Measurements from ENCODE around the gene SORCS2.
"Not testable (repeated sequence)": the region's sequence is repeated elsewhere in the genome, so short reads cannot be mapped to it uniquely, and the experiment has no call there.

Gene SORCS2

DNA sequence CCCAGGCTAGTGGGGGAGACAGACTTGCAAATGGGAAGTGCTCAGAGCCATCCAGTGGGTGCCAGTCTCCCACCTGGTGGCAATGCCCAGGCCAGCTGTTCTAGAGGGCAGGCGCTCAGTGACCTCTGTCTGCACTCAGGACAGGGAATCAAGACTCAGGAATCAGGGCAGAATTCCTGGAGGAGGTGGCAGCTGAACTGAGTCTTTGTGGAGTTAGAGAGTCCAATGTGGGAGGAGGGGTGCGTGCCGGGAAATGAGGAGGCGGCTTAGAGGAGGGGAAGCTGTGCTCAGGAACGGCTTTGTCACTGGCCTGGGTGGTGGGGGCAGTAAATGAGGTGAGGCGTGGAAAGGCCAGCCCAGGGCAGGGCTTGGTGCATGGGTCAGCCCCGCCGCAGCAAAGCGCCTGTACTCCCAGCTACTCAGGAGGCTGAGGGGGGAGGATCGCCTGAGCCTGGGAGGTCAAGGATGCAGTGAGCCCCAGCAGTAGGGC, 31.3 kb upstream of the SORCS2 start:
- peak; percentile 16 for DNase-seq

GRCh38 chr4:7161721-7162214, 30.6 kb upstream of the SORCS2 start:
- peak; percentile 78 for DNase-seq

DNA sequence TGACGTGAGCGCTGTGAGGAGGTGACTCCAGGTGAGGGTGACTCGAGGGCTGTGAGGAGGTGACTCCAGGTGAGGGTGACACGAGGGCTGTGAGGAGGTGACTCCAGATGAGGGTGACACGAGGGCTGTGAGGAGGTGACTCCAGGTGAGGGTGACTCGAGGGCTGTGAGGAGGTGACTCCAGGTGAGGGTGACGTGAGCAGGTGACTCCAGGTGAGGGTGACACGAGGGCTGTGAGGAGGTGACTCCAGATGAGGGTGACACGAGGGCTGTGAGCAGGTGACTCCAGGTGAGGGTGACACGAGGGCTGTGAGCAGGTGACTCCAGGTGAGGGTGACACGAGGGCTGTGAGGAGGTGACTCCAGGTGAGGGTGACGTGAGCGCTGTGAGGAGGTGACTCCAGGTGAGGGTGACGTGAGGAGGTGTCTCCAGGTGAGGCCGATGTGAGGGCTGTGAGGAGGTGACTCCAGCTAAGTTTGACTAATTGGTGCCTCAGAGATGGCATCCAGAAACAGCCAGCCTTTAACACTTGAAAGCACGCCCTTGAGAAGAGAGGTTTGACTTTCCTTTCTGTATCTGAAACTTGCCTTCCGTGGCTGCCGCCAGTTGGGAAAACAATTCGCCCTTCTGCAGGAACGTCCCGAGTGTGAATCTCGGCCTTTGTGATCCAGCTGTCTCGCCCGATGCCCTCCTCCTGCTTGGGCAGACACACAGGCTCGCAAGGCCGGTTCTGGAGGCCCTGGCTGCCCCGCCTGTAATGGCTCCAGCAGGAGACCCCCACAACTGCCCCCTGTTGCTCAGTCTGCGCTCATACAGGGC, 27.1 kb upstream of the SORCS2 start:
- DNase-seq = not testable (repeated sequence)

DNA sequence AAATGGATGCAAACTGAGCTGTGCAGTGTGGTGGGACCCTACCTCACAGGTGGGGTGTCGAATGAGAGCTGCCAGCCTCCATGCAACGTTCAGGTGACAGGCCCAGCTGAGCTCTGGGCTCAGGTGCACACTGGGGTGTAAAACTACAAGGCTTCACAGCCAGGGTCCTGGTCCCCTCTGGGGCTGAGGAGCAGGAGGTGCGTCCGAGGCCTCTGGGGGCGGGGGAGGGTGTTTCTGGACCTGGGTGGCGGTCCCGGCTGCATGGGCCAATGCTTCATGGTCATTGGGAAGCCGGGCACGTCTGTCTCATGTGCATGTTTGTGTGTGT, 26.5 kb upstream of the SORCS2 start:
- peak; percentile 3 for DNase-seq

- no peak for DNase-seq
Measured at GRCh38 chr4:7166237-7166636, 26.1 kb upstream of the SORCS2 start.

DNA sequence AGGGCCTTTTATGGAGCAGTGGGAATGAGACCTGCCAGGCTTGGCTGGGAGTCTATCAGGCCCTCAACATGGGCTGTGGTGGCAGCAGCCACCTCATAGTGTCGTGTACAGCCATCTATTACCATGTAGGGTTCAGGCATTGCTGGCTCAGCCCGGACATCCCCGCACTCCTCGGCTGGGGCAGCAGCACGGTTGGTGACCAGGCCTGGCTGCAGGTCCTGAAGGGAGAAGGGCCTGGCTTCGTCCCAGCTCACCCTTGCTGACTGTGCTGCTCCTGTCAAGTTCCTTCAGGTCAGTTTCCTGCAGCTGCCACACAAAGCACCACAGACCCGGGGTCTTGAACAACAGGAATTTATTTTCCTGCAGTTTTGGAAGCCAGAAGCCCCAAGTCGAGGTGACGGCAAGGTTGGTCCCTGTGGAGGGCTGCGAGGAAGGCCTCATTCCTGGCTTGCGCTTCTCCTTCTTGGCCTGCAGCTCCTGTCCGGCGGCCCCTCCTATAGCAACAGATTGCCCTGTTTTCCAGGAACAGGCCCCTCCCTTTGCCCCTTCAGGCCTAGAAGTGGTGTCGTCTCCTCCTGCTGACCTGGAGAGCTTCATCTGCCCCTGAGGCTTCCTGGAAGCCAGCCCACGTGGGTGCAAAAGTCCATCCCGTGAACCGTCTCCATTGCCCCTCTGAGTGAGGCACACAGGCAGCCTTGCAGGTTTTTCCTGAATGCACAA, 25.2 kb upstream of the SORCS2 start:
- DNase-seq = peak; percentile 29

- peak; percentile 16 for DNase-seq
Measured at GRCh38 chr4:7167706-7168105, 24.6 kb upstream of the SORCS2 start.

GRCh38 chr4:7168106-7168505, 24.2 kb upstream of the SORCS2 start:
- peak; percentile 8 for DNase-seq

- peak; percentile 4 for DNase-seq
Measured at GRCh38 chr4:7169134-7169533, 23.2 kb upstream of the SORCS2 start.

- DNase-seq = no peak
Measured at GRCh38 chr4:7170012-7170411, 22.3 kb upstream of the SORCS2 start.

DNA sequence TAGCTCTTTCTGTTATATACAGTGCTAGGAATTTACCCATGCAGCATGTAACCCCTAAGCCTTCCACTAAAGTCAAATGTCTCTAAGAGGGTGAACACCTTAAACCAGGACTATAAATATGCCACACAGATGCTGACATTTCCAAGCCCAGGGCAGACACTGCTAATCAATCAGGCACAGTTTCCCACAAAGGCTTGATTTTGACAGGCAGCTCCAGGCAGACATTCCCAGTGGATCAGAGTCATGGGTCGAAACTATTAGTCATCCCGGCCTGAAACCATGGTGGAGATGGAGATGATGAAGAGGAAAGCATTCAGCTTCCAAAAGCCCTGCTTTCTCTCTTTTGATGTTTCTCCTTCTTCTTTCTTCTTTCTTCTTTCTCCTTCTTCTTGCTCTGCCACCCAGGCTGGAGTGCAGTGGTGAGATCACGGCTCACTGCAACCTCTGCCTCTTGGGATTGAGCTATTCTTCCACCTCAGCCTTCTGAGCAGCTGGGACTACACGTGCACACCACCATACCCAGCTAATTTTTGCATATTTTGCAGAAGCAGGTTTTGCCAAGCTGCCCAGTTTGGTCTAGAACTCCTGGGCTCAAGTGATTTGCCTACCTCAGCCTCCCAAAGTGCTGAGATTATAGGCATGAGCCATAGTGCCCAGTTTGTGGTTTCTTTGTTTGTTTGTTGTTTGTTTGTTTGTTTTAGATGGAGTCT, 21.0 kb upstream of the SORCS2 start:
- no peak for DNase-seq

- peak; percentile 8 for DNase-seq
Measured at GRCh38 chr4:7172508-7172907, 19.8 kb upstream of the SORCS2 start.

DNA sequence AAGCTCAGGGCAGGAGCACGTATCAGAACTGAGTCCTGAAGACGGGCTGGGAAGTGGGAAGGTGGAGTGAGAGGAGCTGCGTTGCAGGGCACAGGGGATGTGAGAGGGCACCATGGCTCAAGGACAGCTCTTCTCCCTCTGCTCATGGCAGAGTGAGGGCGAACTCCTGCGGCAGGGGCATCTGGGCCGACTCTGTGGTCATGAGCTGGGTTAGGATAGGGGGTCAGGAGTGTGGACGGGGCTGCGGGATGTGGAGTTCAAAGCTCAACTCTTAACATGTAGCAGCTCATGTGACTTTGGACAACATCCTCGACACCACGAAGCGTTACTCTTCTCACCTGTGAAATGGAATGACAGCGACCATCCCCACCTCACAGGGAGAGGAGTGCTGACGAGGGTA, 19.4 kb upstream of the SORCS2 start:
- no peak for DNase-seq

DNA sequence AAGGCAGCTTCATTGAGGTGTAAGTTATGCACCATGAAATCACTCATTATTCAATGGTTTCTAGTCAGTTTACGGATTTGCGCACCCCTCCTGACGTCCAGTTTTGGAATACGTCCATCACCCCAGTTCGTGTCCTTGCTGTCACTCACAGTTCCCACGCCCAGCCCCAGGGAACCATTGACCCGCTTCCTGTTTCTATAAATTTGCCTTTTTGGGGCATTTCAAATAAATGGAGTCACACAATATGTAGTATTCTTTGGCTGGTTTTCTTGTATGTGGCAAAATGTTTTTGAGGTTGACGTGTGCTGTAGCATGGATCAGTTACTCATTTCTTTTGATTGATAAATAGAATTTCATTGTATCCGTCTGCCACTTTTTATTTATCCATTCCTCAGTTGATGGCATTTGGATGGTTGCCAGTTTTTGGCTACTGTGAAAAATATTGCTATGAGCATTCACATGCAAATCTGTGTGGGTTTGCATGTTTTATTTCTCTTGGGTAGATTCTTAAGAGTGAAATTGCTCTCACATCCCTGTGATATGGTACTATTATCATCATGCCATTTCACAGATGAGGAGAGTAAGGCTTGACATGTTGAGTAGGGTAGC, 18.4 kb upstream of the SORCS2 start:
- no peak for DNase-seq

GRCh38 chr4:7179158-7179557, 13.2 kb upstream of the SORCS2 start:
- DNase-seq = no peak

DNA sequence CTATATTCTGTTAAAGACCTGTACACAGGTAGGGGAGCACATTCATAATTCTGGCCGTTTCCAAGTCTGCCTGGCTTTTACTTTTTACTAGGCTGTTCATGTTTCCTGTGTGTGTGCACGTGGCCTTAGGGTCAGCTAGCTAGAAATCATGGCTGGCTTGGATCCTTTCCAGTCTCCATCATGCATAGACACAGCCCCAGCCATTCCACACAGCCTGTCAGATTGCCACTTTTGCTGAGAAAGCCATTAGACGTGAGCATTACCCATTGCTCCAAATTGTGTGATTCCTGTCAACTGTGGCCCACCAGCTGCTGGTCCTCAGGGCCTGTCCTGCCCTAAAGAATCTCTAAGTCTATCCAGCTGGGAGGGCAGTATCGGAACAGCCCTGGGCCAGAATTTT, 11.4 kb upstream of the SORCS2 start:
- DNase-seq = no peak

GRCh38 chr4:7182616-7183015, 9.7 kb upstream of the SORCS2 start:
- DNase-seq = no peak

DNA sequence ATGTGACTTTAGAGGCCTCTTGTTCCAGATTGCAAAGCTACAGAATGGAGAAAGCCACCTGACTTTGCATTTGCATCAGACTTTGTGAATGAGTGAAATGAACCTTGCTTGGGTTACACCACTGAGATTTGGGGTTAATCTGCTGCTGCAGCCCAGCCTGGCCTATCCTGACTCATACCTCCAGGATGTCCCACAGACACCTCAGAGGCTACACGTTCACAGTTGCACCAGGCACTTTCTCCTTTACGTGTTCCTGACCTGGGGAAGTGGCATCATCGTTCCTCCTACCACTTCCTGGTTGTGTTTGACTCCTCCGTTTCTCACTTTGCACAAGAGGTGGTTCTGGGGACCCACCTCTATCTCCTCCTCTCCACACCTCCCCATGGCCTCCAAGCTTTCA, 9.2 kb upstream of the SORCS2 start:
- DNase-seq = no peak

DNA sequence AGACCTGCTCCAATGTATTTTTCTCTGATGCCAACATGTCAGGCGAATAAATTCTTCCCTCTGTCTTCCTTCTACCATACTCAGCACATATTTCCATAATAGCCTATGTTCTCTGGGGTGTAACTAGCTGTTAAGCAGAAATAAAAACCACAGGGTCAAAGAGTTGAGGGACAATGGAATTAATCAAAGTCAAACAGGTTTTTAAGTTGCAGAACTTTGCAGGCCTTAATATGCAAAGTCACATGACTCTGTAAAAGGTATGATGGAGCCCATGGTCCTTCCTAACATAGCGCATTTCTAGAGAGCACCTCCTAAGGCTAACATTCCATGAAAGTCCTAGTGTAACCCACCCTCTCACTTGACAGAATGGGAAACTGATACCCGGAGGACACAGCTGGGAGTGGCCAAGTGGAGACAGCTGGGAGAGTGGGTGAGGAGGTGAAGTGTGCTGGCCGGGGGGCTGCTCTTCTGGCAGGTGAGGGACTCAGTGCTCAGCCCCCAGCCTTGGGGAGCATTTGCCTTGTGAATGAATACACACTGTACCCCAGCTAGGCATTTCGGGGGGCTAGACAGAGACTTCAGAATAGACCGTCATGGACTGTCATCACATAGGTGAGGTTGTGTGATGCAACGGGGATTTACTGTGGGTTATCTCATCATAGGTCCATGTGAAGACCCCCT, 8.4 kb upstream of the SORCS2 start:
- DNase-seq = no peak

GRCh38 chr4:7185487-7186030, 6.8 kb upstream of the SORCS2 start:
- DNase-seq = peak; percentile 16

- peak; percentile 30 for DNase-seq
Measured at GRCh38 chr4:7186031-7186430, 6.3 kb upstream of the SORCS2 start.

GRCh38 chr4:7186516-7187167, 5.7 kb upstream of the SORCS2 start:
- DNase-seq = peak; percentile 16

Data from left hindlimb (tissue), 1 donor.